NB4 (cell line): ENCODE results near the gene RNASE7.

ENCODE experiments used
- DNase-seq: peaks from one replicate; pipeline ENCODE4 v3.0.0; 2010; ENCODE audit warnings: low read depth
- H3K4me3 ChIP-seq: one replicate; pipeline ENCODE4 v1.5.1; 2011; ENCODE audit warnings: mild to moderate bottlenecking, low read depth, low read length, moderate library complexity
- MAX ChIP-seq: IDR thresholded peaks from 2 replicates; pipeline ENCODE4 v1.6.1; 2011; ENCODE audit warnings: low read depth, low read length
- MYC ChIP-seq: IDR thresholded peaks from 2 replicates; pipeline ENCODE4 v1.6.1; 2011; ENCODE audit warnings: low read depth, low read length
- POLR2A ChIP-seq: IDR thresholded peaks from 2 replicates; pipeline ENCODE4 v1.6.1; 2011; ENCODE audit warnings: mild to moderate bottlenecking; ENCODE audit not compliant: insufficient read length; ENCODE audit errors: extremely low read depth
- TF ChIP-seq, protein P1 (sequence below): IDR thresholded peaks from one replicate; pipeline ENCODE4 v1.5.1; 2012; ENCODE audit warnings: low read depth, low read length

RNASE7 gene, protein sequence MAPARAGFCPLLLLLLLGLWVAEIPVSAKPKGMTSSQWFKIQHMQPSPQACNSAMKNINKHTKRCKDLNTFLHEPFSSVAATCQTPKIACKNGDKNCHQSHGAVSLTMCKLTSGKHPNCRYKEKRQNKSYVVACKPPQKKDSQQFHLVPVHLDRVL

GRCh38 chr14:21041676-21042433 lies at the start of gene RNASE7:
TSS of gene RNASE7 (plus strand) at chr14:21042362. CDS start at chr14:21042993, 631 bp downstream.
- TF ChIP-seq MYC: no peak
- TF ChIP-seq, protein P1, sequence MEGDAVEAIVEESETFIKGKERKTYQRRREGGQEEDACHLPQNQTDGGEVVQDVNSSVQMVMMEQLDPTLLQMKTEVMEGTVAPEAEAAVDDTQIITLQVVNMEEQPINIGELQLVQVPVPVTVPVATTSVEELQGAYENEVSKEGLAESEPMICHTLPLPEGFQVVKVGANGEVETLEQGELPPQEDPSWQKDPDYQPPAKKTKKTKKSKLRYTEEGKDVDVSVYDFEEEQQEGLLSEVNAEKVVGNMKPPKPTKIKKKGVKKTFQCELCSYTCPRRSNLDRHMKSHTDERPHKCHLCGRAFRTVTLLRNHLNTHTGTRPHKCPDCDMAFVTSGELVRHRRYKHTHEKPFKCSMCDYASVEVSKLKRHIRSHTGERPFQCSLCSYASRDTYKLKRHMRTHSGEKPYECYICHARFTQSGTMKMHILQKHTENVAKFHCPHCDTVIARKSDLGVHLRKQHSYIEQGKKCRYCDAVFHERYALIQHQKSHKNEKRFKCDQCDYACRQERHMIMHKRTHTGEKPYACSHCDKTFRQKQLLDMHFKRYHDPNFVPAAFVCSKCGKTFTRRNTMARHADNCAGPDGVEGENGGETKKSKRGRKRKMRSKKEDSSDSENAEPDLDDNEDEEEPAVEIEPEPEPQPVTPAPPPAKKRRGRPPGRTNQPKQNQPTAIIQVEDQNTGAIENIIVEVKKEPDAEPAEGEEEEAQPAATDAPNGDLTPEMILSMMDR: no peak
- no peak for TF ChIP-seq POLR2A
- no peak for TF ChIP-seq MAX
- no peak for DNase-seq
- H3K4me3 ChIP-seq: no peak within 1 kb of the TSS

DNA sequence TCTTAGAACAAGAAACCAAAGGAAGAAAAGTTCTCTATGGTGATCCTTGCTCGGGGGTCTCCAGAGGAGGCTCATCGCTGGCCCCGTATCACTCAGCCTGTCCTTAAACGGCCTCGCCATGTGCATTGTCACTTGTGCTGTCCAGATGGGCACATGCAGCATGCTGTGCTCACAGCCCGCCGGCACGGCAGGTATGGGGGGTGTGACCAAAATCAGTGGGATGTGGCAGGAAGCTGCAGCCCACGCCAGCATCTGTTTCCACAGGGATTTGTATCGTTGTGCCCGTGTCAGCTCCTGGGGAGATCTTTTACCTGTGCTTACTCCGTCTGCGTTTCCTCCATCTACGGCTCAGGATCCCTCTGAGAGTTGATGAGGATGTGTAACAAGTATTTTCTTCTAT lies 45.6 kb upstream of the RNASE7 start:
- no peak overlapping the region for H3K4me3 ChIP-seq
- no peak for DNase-seq
- TF ChIP-seq MAX: no peak
- TF ChIP-seq POLR2A: no peak
- TF ChIP-seq, protein P1: no peak
- TF ChIP-seq MYC: no peak

DNA sequence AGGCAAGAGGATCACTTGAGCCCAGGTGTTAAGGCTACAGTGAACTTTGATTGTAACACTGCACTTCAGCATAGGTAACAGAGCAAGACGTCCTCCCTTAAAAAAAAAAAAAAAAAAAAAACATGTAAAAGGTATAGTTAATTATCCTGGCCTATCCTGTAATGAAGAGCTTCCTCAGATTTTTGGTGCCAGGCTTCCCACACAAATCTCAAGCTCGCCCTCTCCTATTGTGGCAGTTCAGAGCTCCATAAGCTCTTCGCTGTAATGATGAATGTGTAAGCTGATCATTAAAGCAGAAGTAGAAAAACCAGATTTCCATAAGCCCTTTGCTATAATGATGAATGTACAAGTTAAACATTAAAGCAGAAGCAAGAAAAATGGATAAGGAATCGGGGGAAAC lies 45.0 kb upstream of the RNASE7 start:
- DNase-seq: no peak
- TF ChIP-seq MAX (no peak), MYC (no peak), POLR2A (no peak)
- TF ChIP-seq, protein P1: no peak
- no peak overlapping the region for H3K4me3 ChIP-seq

GRCh38 chr14:20997564-20997963 lies 44.6 kb upstream of the RNASE7 start:
- no peak for DNase-seq
- no peak for TF ChIP-seq MYC
- no peak for TF ChIP-seq POLR2A
- no peak for TF ChIP-seq MAX
- TF ChIP-seq, protein P1: no peak
- H3K4me3 ChIP-seq: no peak overlapping the region

GRCh38 chr14:20998139-20998538 lies 44.0 kb upstream of the RNASE7 start:
- no peak overlapping the region for H3K4me3 ChIP-seq
- DNase-seq: no peak
- TF ChIP-seq MAX (no peak), MYC (no peak), POLR2A (no peak)
- TF ChIP-seq, protein P1: no peak
